ENCODE data around the gene EFR3B. TPM values are rescaled to one million over a fixed set of nuclear protein-coding genes. Genes with fewer than 3 reads are reported as not detected.

Gene EFR3B
- total RNA-seq, 1 experiment from 2014 or later = 0.09 TPM

DNA sequence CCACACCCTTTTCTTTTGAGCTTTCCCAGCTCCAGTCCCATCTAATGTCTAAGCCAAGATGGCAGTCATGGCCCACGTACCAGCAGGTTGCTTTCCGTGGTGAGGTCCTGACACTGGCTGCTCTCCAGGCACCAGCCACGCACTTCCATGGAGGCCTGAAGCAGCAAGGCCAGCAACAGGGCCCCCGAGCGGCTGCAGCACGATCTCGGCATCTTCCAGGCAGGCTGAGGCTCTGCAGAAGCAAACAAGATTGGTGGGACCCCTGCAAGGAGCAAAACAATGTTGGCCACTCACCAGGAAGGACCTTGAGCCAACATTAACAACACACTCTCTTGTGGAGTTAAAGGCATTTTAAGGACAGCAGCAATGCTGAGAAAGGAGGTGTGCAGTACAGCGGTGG lies 122.7 kb downstream of the EFR3B start:
- Mint-ChIP-seq H3K4me1 (ENCODE audit: insufficient read depth, unreplicated experiment) (no peaks in the 10 kb centered on the region), H3K27ac (ENCODE audit: low read depth, unreplicated experiment) (no peak overlapping the region), H3K4me3 (ENCODE audit: unreplicated experiment) (no peak overlapping the region), H3K9me3 (ENCODE audit: unreplicated experiment) (no peaks in the 10 kb centered on the region), H3K36me3 (ENCODE audit: insufficient read depth, unreplicated experiment) (no peaks in the 10 kb centered on the region), H3K27me3 (ENCODE audit: insufficient read depth, unreplicated experiment) (peaks cover 44% of the 10 kb centered on the region)
- intact Hi-C loops (cut with micrococcal nuclease) = no loop called here
- BruUV-seq (replicated peaks) = no TSS peak
- TF ChIP-seq, protein P1, sequence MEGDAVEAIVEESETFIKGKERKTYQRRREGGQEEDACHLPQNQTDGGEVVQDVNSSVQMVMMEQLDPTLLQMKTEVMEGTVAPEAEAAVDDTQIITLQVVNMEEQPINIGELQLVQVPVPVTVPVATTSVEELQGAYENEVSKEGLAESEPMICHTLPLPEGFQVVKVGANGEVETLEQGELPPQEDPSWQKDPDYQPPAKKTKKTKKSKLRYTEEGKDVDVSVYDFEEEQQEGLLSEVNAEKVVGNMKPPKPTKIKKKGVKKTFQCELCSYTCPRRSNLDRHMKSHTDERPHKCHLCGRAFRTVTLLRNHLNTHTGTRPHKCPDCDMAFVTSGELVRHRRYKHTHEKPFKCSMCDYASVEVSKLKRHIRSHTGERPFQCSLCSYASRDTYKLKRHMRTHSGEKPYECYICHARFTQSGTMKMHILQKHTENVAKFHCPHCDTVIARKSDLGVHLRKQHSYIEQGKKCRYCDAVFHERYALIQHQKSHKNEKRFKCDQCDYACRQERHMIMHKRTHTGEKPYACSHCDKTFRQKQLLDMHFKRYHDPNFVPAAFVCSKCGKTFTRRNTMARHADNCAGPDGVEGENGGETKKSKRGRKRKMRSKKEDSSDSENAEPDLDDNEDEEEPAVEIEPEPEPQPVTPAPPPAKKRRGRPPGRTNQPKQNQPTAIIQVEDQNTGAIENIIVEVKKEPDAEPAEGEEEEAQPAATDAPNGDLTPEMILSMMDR (IDR thresholded peaks at IDR 0.05; ENCODE audit: unreplicated experiment) = no peak
- POLR2A ChIA-PET = no interaction called here
- no peak for DNase-seq (ENCODE audit: unreplicated experiment)
- CTCF ChIA-PET = interaction anchor here (0.7 to 6.3 kb wide), 6 partner anchors 8 to 402 kb away, joined by 3 to 46 read pairs (median 4); no protein-coding TSS in a partner anchor

DNA sequence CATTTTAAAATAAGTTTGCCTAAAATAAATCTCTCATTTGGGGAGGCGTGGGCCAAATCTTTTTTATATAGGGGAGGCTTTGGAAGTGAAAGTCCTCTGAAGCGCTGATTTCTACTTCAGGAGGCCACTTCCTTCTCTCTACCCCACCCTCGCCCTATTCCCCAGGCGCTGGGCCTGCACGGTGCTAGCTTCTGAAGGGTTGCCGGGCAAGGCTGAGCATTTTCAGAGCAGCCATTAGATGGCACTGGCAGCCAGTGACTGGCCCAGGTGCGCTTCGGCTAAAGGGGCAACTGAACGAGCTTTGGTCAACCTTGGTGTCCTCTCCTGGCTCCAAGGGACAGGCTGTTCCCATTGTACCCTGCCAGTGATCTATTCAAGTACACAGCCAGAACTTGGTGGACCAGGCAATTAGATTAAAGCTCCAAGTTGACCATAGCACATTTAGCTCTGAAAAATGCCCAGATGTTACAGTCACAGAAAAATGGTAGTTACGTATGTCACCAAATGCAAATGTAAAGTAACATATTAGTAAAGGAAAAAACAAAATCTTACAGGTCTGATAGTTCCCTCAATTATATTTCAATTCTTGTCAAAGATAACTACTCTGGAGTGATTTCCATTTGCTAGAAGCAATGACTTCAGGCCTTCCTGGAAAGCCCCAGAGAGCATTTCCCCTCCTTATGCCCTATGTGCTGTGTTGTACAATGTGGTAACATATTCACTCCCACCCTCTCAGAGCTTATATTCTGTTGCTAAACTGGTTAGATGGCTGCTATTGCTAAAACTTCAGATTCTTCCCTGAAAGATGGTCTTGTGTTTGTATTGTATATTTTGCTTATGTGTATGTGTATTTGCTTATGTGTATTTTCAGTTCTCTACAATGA lies 124.4 kb downstream of the EFR3B start:
- H3K36me3 Mint-ChIP-seq (ENCODE audit: insufficient read depth, unreplicated experiment) = peaks cover 7% of the 10 kb centered on the region
- DNase-seq (ENCODE audit: unreplicated experiment) = peak; percentile 8
- peaks cover 55% of the 10 kb centered on the region for H3K27me3 Mint-ChIP-seq (ENCODE audit: insufficient read depth, unreplicated experiment)
- CTCF ChIA-PET = interaction anchor here (0.5 to 6.3 kb wide), 13 partner anchors 9 to 1899 kb away, joined by 3 to 46 read pairs (median 4); no protein-coding TSS in a partner anchor
- POLR2A ChIA-PET = no interaction called here
- no TSS peak for BruUV-seq (replicated peaks)
- H3K9me3 Mint-ChIP-seq (ENCODE audit: unreplicated experiment) = no peaks in the 10 kb centered on the region
- no peak overlapping the region for H3K4me3 Mint-ChIP-seq (ENCODE audit: unreplicated experiment)
- intact Hi-C loops (cut with micrococcal nuclease) = loop anchor here (1.0 kb wide), 1 partner anchor 30 kb away; no protein-coding TSS in a partner anchor
- TF ChIP-seq, protein P1 (IDR thresholded peaks at IDR 0.05; ENCODE audit: unreplicated experiment) = no peak
- H3K27ac Mint-ChIP-seq (ENCODE audit: low read depth, unreplicated experiment) = no peak overlapping the region
- H3K4me1 Mint-ChIP-seq (ENCODE audit: insufficient read depth, unreplicated experiment) = no peaks in the 10 kb centered on the region

DNA sequence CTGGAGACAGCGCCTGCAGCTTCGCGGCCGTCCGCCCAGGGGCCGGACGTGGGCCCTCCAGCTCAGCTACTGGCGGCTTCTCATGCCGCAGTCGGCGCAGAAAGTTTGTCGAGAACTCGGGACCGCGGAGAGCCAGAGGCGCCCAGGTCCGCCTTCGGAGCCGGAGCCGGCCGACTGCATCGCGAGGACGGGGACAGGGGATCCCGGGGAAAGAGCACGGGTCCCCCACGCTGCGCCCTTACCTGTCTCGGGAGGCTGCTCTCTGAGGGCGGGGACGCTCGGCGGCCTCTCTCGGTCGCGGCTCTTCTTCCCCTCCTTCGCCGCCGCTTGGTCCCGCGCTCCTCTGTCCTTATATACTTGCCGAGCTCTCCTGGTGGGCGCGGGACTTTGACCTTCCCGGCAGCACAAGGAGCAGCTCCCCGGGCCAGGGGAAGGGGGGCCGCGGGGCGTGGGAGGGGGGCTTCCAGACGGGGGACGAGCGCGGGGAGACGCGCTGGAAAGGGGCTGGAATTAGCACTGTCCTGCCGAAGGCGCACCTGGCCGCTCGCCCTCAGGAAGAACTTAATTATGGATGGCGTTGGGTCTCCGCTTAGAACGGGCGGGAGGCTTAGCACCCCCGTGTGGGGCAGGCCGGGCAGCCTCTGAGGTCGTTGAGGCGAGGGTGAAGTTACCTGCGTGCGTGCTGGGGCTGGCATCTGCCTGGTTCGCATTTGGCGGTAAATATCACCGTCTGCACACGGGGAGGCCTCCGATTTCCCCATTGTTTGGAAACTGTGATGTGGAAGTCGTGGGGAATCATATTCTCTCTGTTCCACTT lies 126.6 kb downstream of the EFR3B start, which contains the start of gene POMC:
Gene POMC, minus strand, starts transcription at position 325 of the 817 bp plus-strand sequence. CDS start 3,808 bp downstream, outside the sequence.
- no peak within 1 kb of the TSS for H3K27ac Mint-ChIP-seq (ENCODE audit: low read depth, unreplicated experiment)
- ChIA-PET CTCF (interaction anchor here (0.6 to 6.3 kb wide), 2 partner anchors 27 to 171 kb away, joined by 3 to 46 read pairs; no protein-coding TSS in a partner anchor), POLR2A (no interaction called here)
- peaks cover 72% of the 10 kb centered on the region for H3K27me3 Mint-ChIP-seq (ENCODE audit: insufficient read depth, unreplicated experiment)
- no peaks in the 10 kb centered on the region for H3K9me3 Mint-ChIP-seq (ENCODE audit: unreplicated experiment)
- intact Hi-C loops (cut with micrococcal nuclease) = no loop called here
- peaks cover 7% of the 10 kb centered on the region for H3K36me3 Mint-ChIP-seq (ENCODE audit: insufficient read depth, unreplicated experiment)
- no TSS peak for BruUV-seq (replicated peaks)
- H3K4me3 Mint-ChIP-seq (ENCODE audit: unreplicated experiment) = no peak within 1 kb of the TSS
- no peak for DNase-seq (ENCODE audit: unreplicated experiment)
- TF ChIP-seq, protein P1 (IDR thresholded peaks at IDR 0.05; ENCODE audit: unreplicated experiment) = no peak
- H3K4me1 Mint-ChIP-seq (ENCODE audit: insufficient read depth, unreplicated experiment) = no peaks in the 10 kb centered on the region

DNA sequence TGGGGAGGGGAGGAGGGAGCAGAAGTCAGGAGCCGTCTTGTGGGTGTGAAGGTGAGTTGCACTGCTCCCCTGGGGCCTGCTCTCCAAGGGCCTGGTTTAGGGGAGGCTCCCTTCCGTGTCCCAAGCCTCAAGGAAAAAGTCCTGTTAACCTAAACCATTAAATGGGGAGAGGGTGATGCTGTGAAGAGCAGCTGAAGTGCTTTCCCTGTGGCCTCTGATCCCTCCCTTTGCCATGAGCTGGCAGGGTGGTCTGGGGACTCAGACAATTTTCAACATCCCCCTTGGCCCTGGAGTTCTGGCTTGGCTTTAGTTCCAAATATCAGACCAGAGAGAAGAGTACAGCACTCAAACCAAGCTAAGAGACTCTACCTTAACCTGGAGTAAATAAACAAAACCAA lies 127.2 kb downstream of the EFR3B start:
- ChIA-PET POLR2A (no interaction called here), CTCF (no interaction called here)
- intact Hi-C loops (cut with micrococcal nuclease) = no loop called here
- Mint-ChIP-seq H3K9me3 (ENCODE audit: unreplicated experiment) (no peaks in the 10 kb centered on the region), H3K4me1 (ENCODE audit: insufficient read depth, unreplicated experiment) (no peaks in the 10 kb centered on the region), H3K27me3 (ENCODE audit: insufficient read depth, unreplicated experiment) (peaks cover 77% of the 10 kb centered on the region), H3K27ac (ENCODE audit: low read depth, unreplicated experiment) (no peak overlapping the region), H3K36me3 (ENCODE audit: insufficient read depth, unreplicated experiment) (peaks cover 7% of the 10 kb centered on the region), H3K4me3 (ENCODE audit: unreplicated experiment) (no peak overlapping the region)
- TF ChIP-seq, protein P1 (IDR thresholded peaks at IDR 0.05; ENCODE audit: unreplicated experiment) = no peak
- DNase-seq (ENCODE audit: unreplicated experiment) = no peak
- BruUV-seq (replicated peaks) = no TSS peak

Measured in MCF 10A (cell line).